HCT116 (cell line): ENCODE measurements around the gene TSC1.

ENCODE experiments used
- EGR1 ChIP-seq: IDR thresholded peaks from 2 replicates; pipeline ENCODE4 v1.6.1; 2012; ENCODE audit warnings: low read depth
- ELF1 ChIP-seq: IDR thresholded peaks from 2 replicates; pipeline ENCODE4 v1.6.1; 2012; ENCODE audit warnings: low read depth, borderline replicate concordance
- EZH2 ChIP-seq: fragments of 200-600 bp; sonication (generic); IDR thresholded peaks from 2 replicates; pipeline ENCODE4 v1.6.1; 2017; ENCODE audit warnings: antibody characterized with exemption, mixed run types
- POLR2A ChIP-seq: IDR thresholded peaks from 2 replicates; pipeline ENCODE4 v1.7.0; 2011; ENCODE audit warnings: borderline replicate concordance; ENCODE audit not compliant: insufficient read depth, insufficient read length; ENCODE audit errors: extremely low read depth
- SIN3A ChIP-seq: IDR thresholded peaks from 2 replicates; pipeline ENCODE4 v1.6.1; 2012; ENCODE audit warnings: low read depth
- SRF ChIP-seq: IDR thresholded peaks from 2 replicates; pipeline ENCODE4 v1.6.1; 2012; ENCODE audit warnings: low read depth
- TCF7L2 ChIP-seq: IDR thresholded peaks from 2 replicates; pipeline ENCODE4 v1.7.0; 2011; ENCODE audit warnings: borderline replicate concordance, inconsistent platforms; ENCODE audit not compliant: insufficient read depth, insufficient read length; ENCODE audit errors: extremely low read depth
- ZNF274 ChIP-seq: fragments of 200-500 bp; sonication (Bioruptor generic); IDR thresholded peaks from 2 replicates; pipeline ENCODE4 v1.6.1; 2014; ENCODE audit warnings: mild to moderate bottlenecking, low read depth, low read length, inconsistent platforms
- TF ChIP-seq, protein P1 (sequence below), 3 experiments: fragments of 200-600 bp in 1 of 3; sonication (generic) in 1 of 3; IDR thresholded peaks in 2 of 3; conservative IDR thresholded peaks in 1 of 3; 2 replicates each; pipeline ENCODE4 v1.5.1; 2012 to 2017; ENCODE audit warnings: low read depth in 2 of 3, low read length in 2 of 3, antibody characterized with exemption in 1 of 3, borderline replicate concordance in 1 of 3, control low read depth in 1 of 3, mild to moderate bottlenecking in 1 of 3, mixed read lengths in 1 of 3, mixed run types in 1 of 3, moderate library complexity in 1 of 3; ENCODE audit not compliant: insufficient read depth in 1 of 3
- TF ChIP-seq, protein P2 (sequence below): IDR thresholded peaks from 2 replicates; pipeline ENCODE4 v1.6.1; 2012; ENCODE audit warnings: low read depth

DNA sequence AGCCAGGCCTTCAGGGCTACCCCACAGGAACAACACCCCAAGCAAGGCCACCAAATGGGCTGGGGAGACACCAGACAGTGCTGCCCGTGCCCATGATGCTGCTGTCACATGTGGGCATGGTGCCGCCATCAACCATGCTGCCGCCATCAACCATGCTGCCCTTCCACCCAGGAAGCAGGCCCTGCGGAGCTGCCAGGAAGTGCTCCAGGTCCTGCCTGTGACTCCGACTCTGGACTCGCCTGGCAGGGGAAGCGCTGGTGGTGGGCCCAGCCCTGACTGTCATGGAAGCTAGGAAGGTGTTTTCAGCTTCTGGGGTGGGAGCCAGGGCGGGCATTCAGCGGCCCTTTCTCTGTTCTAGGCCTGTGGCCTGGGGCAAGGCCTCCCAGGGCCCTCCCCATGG, 75.2 kb downstream of the TSC1 start:
- TF ChIP-seq SRF (no peak), EZH2 (no peak), ELF1 (no peak), SIN3A (no peak), EGR1 (no peak), TCF7L2 (no peak), POLR2A (no peak), ZNF274 (no peak)
- TF ChIP-seq, protein P1, sequence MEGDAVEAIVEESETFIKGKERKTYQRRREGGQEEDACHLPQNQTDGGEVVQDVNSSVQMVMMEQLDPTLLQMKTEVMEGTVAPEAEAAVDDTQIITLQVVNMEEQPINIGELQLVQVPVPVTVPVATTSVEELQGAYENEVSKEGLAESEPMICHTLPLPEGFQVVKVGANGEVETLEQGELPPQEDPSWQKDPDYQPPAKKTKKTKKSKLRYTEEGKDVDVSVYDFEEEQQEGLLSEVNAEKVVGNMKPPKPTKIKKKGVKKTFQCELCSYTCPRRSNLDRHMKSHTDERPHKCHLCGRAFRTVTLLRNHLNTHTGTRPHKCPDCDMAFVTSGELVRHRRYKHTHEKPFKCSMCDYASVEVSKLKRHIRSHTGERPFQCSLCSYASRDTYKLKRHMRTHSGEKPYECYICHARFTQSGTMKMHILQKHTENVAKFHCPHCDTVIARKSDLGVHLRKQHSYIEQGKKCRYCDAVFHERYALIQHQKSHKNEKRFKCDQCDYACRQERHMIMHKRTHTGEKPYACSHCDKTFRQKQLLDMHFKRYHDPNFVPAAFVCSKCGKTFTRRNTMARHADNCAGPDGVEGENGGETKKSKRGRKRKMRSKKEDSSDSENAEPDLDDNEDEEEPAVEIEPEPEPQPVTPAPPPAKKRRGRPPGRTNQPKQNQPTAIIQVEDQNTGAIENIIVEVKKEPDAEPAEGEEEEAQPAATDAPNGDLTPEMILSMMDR (IDR thresholded peaks at IDR 0.05 in 2 of 3, conservative IDR thresholded peaks at IDR 0.05 in 1 of 3; ENCODE audit: borderline replicate concordance in 1 of 3, insufficient read depth in 1 of 3, low read depth in 2 of 3, low read length in 2 of 3) = no peak
- TF ChIP-seq, protein P2, sequence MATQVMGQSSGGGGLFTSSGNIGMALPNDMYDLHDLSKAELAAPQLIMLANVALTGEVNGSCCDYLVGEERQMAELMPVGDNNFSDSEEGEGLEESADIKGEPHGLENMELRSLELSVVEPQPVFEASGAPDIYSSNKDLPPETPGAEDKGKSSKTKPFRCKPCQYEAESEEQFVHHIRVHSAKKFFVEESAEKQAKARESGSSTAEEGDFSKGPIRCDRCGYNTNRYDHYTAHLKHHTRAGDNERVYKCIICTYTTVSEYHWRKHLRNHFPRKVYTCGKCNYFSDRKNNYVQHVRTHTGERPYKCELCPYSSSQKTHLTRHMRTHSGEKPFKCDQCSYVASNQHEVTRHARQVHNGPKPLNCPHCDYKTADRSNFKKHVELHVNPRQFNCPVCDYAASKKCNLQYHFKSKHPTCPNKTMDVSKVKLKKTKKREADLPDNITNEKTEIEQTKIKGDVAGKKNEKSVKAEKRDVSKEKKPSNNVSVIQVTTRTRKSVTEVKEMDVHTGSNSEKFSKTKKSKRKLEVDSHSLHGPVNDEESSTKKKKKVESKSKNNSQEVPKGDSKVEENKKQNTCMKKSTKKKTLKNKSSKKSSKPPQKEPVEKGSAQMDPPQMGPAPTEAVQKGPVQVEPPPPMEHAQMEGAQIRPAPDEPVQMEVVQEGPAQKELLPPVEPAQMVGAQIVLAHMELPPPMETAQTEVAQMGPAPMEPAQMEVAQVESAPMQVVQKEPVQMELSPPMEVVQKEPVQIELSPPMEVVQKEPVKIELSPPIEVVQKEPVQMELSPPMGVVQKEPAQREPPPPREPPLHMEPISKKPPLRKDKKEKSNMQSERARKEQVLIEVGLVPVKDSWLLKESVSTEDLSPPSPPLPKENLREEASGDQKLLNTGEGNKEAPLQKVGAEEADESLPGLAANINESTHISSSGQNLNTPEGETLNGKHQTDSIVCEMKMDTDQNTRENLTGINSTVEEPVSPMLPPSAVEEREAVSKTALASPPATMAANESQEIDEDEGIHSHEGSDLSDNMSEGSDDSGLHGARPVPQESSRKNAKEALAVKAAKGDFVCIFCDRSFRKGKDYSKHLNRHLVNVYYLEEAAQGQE = no peak
